C4-2B (cell line): Measurements from ENCODE around the gene SEC14L2.

Source experiments
- ZFX ChIP-seq: fragments of 450-650 bp; IDR thresholded peaks from 2 replicates; pipeline ENCODE4 v1.6.1; 2017
- TF ChIP-seq, protein P1 (sequence below): fragments of 450-650 bp; conservative IDR thresholded peaks from 2 replicates; pipeline ENCODE4 v1.5.1; 2017; ENCODE audit warnings: mild to moderate bottlenecking

DNA sequence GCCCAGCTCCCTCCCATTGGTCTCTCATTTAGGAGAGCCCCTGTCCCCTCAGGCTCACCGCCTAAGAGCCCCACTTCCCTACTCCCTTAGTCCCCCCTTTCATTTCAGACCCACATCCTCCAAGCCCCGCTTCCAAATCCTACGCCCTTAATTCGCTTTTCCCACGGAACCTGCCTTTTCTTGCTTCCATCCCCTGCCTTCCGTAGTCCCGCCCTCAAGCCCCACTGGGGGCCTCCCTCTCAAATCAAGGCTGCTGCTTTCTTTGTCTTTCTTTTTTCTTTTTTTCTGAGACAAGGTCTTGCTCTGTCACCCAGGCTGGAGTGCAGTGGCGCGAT, 39.6 kb upstream of the SEC14L2 start:
- TF ChIP-seq, protein P1, sequence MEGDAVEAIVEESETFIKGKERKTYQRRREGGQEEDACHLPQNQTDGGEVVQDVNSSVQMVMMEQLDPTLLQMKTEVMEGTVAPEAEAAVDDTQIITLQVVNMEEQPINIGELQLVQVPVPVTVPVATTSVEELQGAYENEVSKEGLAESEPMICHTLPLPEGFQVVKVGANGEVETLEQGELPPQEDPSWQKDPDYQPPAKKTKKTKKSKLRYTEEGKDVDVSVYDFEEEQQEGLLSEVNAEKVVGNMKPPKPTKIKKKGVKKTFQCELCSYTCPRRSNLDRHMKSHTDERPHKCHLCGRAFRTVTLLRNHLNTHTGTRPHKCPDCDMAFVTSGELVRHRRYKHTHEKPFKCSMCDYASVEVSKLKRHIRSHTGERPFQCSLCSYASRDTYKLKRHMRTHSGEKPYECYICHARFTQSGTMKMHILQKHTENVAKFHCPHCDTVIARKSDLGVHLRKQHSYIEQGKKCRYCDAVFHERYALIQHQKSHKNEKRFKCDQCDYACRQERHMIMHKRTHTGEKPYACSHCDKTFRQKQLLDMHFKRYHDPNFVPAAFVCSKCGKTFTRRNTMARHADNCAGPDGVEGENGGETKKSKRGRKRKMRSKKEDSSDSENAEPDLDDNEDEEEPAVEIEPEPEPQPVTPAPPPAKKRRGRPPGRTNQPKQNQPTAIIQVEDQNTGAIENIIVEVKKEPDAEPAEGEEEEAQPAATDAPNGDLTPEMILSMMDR = no peak
- no peak for TF ChIP-seq ZFX
